ENCODE data around the gene CCDC197. TPM values are rescaled to one million over a fixed set of nuclear protein-coding genes. Genes with fewer than 3 reads are reported as not detected.

Gene CCDC197
- total RNA-seq, 3 donors from 2014 or later, result not detected

GRCh38 chr14:94058128-94058673, 61.1 kb downstream of the CCDC197 start:
- Histone ChIP-seq H3K9me3 (no peaks in the 10 kb centered on the region), H3K4me3 (no peak overlapping the region), H3K4me1 (ENCODE audit: low read depth) (peaks cover 10% of the 10 kb centered on the region), H3K36me3 (ENCODE audit: low read depth) (no peaks in the 10 kb centered on the region)
- ATAC-seq, result peak; percentile 7
- intact Hi-C loops (cut with DNase I, micrococcal nuclease), result no loop called here
- DNase-seq, result no peak
- TF ChIP-seq CTCF (IDR thresholded peaks at IDR 0.05), result no peak

Small RNA genes lying within 50 kb of the gene (microRNA-seq; reads per million reads assigned to microRNA genes)
- not detected for gene MIR4506

Other genes with a start within 250 kb of the CCDC197 start
- 10 to 100 TPM in 1 of 3 donors, 1 to 10 TPM in 2; 1.6 to 46.4 (median 3.0) TPM for gene PRIMA1, start 208.8 kb upstream of the CCDC197 start, total RNA-seq
- gene FAM181A, start 70.0 kb upstream of the CCDC197 start, total RNA-seq, result not detected
- gene ASB2, start 20.7 kb upstream of the CCDC197 start, total RNA-seq, result 10 to 100 TPM in 1 of 3 donors, 1 to 10 TPM in 2; 5.2 to 89.1 (median 8.8) TPM
- 1 to 10 TPM; 1.3 to 3.5 (median 1.4) TPM for gene OTUB2, start 29.0 kb downstream of the CCDC197 start, total RNA-seq
- 100 to 1,000 TPM in 2 of 3 donors, 10 to 100 TPM in 1; 90.6 to 197 (median 107) TPM for gene DDX24, start 83.9 kb downstream of the CCDC197 start, total RNA-seq
- gene IFI27L1, start 84.0 kb downstream of the CCDC197 start, total RNA-seq, result 10 to 100 TPM; 19.9 to 29.9 (median 20.6) TPM
- 1,000 to 10,000 TPM in 1 of 3 donors, 100 to 1,000 TPM in 2; 427 to 1,655 (median 710) TPM for gene IFI27, start 113.4 kb downstream of the CCDC197 start, total RNA-seq
- 10 to 100 TPM; 22.4 to 25.5 (median 24.3) TPM for gene IFI27L2, start 132.3 kb downstream of the CCDC197 start, total RNA-seq
- under 1 TPM in 1 of 3 donors, not detected in 2; 0.13 TPM for gene PPP4R4, start 177.0 kb downstream of the CCDC197 start, total RNA-seq